GM12892 (cell line): ENCODE results near the gene IGFBP5. TPM values are rescaled to one million over a fixed set of nuclear protein-coding genes. Genes with fewer than 3 reads are reported as not detected.

Experiments used
- DNase-seq: peaks from one replicate; pipeline ENCODE4 v3.0.0; 2011; ENCODE audit not compliant: insufficient read length
- FAIRE-seq: peaks from 2 replicates; lab custom pipeline; 2011; peaks lifted over from hg19 to GRCh38; lab: Jason Lieb, UNC
- POLR2A ChIP-seq: IDR thresholded peaks from 2 replicates; pipeline ENCODE4 v1.6.1; 2011; ENCODE audit warnings: low read depth, low read length, control low read depth
- POLR2AphosphoS5 ChIP-seq: IDR thresholded peaks from 2 replicates; pipeline ENCODE4 v1.6.1; 2011; ENCODE audit warnings: low read depth, low read length, control low read depth
- TAF1 ChIP-seq: IDR thresholded peaks from 2 replicates; pipeline ENCODE4 v1.6.1; 2011; ENCODE audit warnings: low read depth, mild to moderate bottlenecking, control low read depth, low read length, borderline replicate concordance
- polyA plus RNA-seq: library from polyadenylated mRNA; unstranded; fragments of >200 nt; gene quantifications from one replicate; pipeline ENCODE4 v1.2.1, GENCODE V29; 2012; ENCODE audit warnings: missing spikeins, inconsistent platforms; ENCODE audit not compliant: missing spikeins

IGFBP5 gene
- not detected for polyA plus RNA-seq

- TF ChIP-seq TAF1 (no peak), POLR2A (no peak), POLR2AphosphoS5 (no peak)
- no peak for DNase-seq
Observed at GRCh38 chr2:216695401-216695821, at the start of gene IGFBP5. TSS of gene IGFBP5 (minus strand) at chr2:216695549. CDS start at chr2:216694775, 774 bp downstream.

GRCh38 chr2:216743781-216744180 is 48.4 kb upstream of the IGFBP5 start:
- no peak for FAIRE-seq
- no peak for TF ChIP-seq TAF1
- TF ChIP-seq POLR2AphosphoS5 = no peak
- no peak for TF ChIP-seq POLR2A
- no peak for DNase-seq

More at GRCh38 chr2:216695401-216695821, at the start of gene IGFBP5:
- no peak for FAIRE-seq

GRCh38 chr2:216742411-216742810 is 47.1 kb upstream of the IGFBP5 start:
- TF ChIP-seq POLR2A = no peak
- no peak for TF ChIP-seq POLR2AphosphoS5
- no peak for TF ChIP-seq TAF1
- no peak for FAIRE-seq
- DNase-seq = no peak

GRCh38 chr2:216741223-216741593 is 45.9 kb upstream of the IGFBP5 start:
- TF ChIP-seq POLR2A = no peak
- TF ChIP-seq POLR2AphosphoS5 = no peak
- no peak for TF ChIP-seq TAF1
- FAIRE-seq = no peak
- DNase-seq = no peak

GRCh38 chr2:216740557-216741222 is 45.3 kb upstream of the IGFBP5 start:
- no peak for DNase-seq
- no peak for FAIRE-seq

GRCh38 chr2:216739035-216739434 is 43.7 kb upstream of the IGFBP5 start:
- FAIRE-seq = no peak
- DNase-seq = no peak
- TF ChIP-seq POLR2AphosphoS5 (no peak), TAF1 (no peak), POLR2A (no peak)

More at GRCh38 chr2:216740557-216741222, 45.3 kb upstream of the IGFBP5 start:
- TF ChIP-seq POLR2A = no peak
- TF ChIP-seq POLR2AphosphoS5 = no peak
- no peak for TF ChIP-seq TAF1

- FAIRE-seq (no peak), DNase-seq (no peak)
- no peak for TF ChIP-seq TAF1
- TF ChIP-seq POLR2AphosphoS5 = no peak
Observed at GRCh38 chr2:216737676-216738075, 42.3 kb upstream of the IGFBP5 start.

- no peak for TF ChIP-seq POLR2AphosphoS5
- no peak for TF ChIP-seq POLR2A
- TF ChIP-seq TAF1 = no peak
- FAIRE-seq = no peak
- DNase-seq = no peak
Observed at GRCh38 chr2:216736326-216736725, 41.0 kb upstream of the IGFBP5 start.

GRCh38 chr2:216735668-216736067 is 40.3 kb upstream of the IGFBP5 start:
- TF ChIP-seq TAF1 (no peak), POLR2A (no peak), POLR2AphosphoS5 (no peak)
- FAIRE-seq (no peak), DNase-seq (no peak)

GRCh38 chr2:216735086-216735485 is 39.7 kb upstream of the IGFBP5 start:
- DNase-seq (no peak), FAIRE-seq (no peak)
- TF ChIP-seq POLR2AphosphoS5 (no peak), TAF1 (no peak), POLR2A (no peak)

GRCh38 chr2:216733046-216733445 is 37.7 kb upstream of the IGFBP5 start:
- TF ChIP-seq POLR2AphosphoS5 (no peak), TAF1 (no peak), POLR2A (no peak)
- DNase-seq (no peak), FAIRE-seq (no peak)

GRCh38 chr2:216732334-216732733 is 37.0 kb upstream of the IGFBP5 start:
- FAIRE-seq (no peak), DNase-seq (no peak)

GRCh38 chr2:216731465-216731864 is 36.1 kb upstream of the IGFBP5 start:
- no peak for DNase-seq
- no peak for FAIRE-seq
- TF ChIP-seq TAF1 (no peak), POLR2AphosphoS5 (no peak), POLR2A (no peak)

More at GRCh38 chr2:216732334-216732733, 37.0 kb upstream of the IGFBP5 start:
- TF ChIP-seq TAF1 (no peak), POLR2AphosphoS5 (no peak), POLR2A (no peak)
